Osteoblast (primary cell): ENCODE measurements around the gene FOXE3. TPM values are rescaled to one million over a fixed set of nuclear protein-coding genes. Genes with fewer than 3 reads are reported as not detected.

Source experiments
- DNase-seq: peaks from one replicate; pipeline ENCODE4 v3.0.0; 2011; ENCODE audit warnings: low spot score, mixed read lengths; ENCODE audit not compliant: insufficient read length; ENCODE audit errors: missing footprints
- H2AFZ ChIP-seq: 2 replicates; pipeline ENCODE4 v1.6.0; 2011; ENCODE audit warnings: mild to moderate bottlenecking, low read length
- H3K27ac ChIP-seq: 2 replicates; pipeline ENCODE4 v1.5.1; 2011; ENCODE audit warnings: mild to moderate bottlenecking, low read depth, low read length, moderate library complexity
- H3K27me3 ChIP-seq: 2 replicates; pipeline ENCODE4 v1.6.0; 2012; ENCODE audit warnings: mild to moderate bottlenecking, control low read depth, inconsistent platforms, low read length, moderate library complexity; ENCODE audit not compliant: insufficient read depth
- H3K36me3 ChIP-seq: 2 replicates; pipeline ENCODE4 v1.5.1; 2011; ENCODE audit warnings: mild to moderate bottlenecking, low read length, control low read depth, moderate library complexity; ENCODE audit not compliant: insufficient read depth
- H3K4me1 ChIP-seq: 2 replicates; pipeline ENCODE4 v1.5.1; 2011; ENCODE audit warnings: mild to moderate bottlenecking, low read length, control low read depth, moderate library complexity; ENCODE audit not compliant: insufficient read depth
- H3K4me2 ChIP-seq: 2 replicates; pipeline ENCODE4 v1.6.0; 2011; ENCODE audit warnings: mild to moderate bottlenecking, low read length; ENCODE audit not compliant: insufficient read depth
- H3K4me3 ChIP-seq: fragments of 200-600 bp; sonication (generic); 3 replicates; pipeline ENCODE4 v1.5.1; 2012; ENCODE audit warnings: mild to moderate bottlenecking, low read length, inconsistent platforms; ENCODE audit not compliant: insufficient read depth
- H3K79me2 ChIP-seq: 2 replicates; pipeline ENCODE4 v1.6.0; 2012; ENCODE audit warnings: mild to moderate bottlenecking, low read length, control low read depth, inconsistent platforms; ENCODE audit not compliant: insufficient read depth
- H3K9me3 ChIP-seq: 2 replicates; pipeline ENCODE4 v1.5.1; 2011; ENCODE audit warnings: low read depth, low read length, control low read depth
- H4K20me1 ChIP-seq: 2 replicates; pipeline ENCODE4 v1.6.0; 2012; ENCODE audit warnings: mild to moderate bottlenecking, low read length, control low read depth; ENCODE audit not compliant: insufficient read depth
- CTCF ChIP-seq: IDR thresholded peaks from 2 replicates; pipeline ENCODE4 v1.5.1; 2011; ENCODE audit warnings: mild to moderate bottlenecking, low read depth, low read length, moderate library complexity; ENCODE audit errors: extremely low read depth
- total RNA-seq: library from RNA; depleted of rRNA; stranded (reverse); fragments of >200 nt; gene quantifications from 2 replicates; pipeline ENCODE4 v1.2.3, GENCODE V29; 2012

Gene FOXE3
- total RNA-seq, 1 donor, result not detected

GRCh38 chr1:47443530-47444296 lies 27.6 kb downstream of the FOXE3 start:
- H3K79me2 ChIP-seq, result no peaks in the 10 kb centered on the region
- H3K27me3 ChIP-seq, result peaks cover 79% of the 10 kb centered on the region
- no peak overlapping the region for H3K4me2 ChIP-seq
- H3K4me1 ChIP-seq, result no peaks in the 10 kb centered on the region
- DNase-seq, result no peak
- no peaks in the 10 kb centered on the region for H3K36me3 ChIP-seq
- no peak overlapping the region for H2AFZ ChIP-seq
- H3K27ac ChIP-seq, result no peak overlapping the region
- no peaks in the 10 kb centered on the region for H3K9me3 ChIP-seq
- TF ChIP-seq CTCF, result no peak
- H3K4me3 ChIP-seq, result no peak overlapping the region
- H4K20me1 ChIP-seq, result no peaks in the 10 kb centered on the region

GRCh38 chr1:47444297-47444561 lies 28.1 kb downstream of the FOXE3 start:
- Histone ChIP-seq H3K4me2 (no peak overlapping the region), H3K79me2 (no peaks in the 10 kb centered on the region), H4K20me1 (no peaks in the 10 kb centered on the region), H3K9me3 (no peaks in the 10 kb centered on the region), H3K36me3 (no peaks in the 10 kb centered on the region), H3K27ac (no peak overlapping the region), H3K4me3 (no peak overlapping the region), H3K4me1 (no peaks in the 10 kb centered on the region), H3K27me3 (peaks cover 81% of the 10 kb centered on the region), H2AFZ (no peak overlapping the region)
- TF ChIP-seq CTCF, result no peak
- DNase-seq, result no peak

GRCh38 chr1:47444562-47445465 lies 28.7 kb downstream of the FOXE3 start:
- DNase-seq, result peak; percentile 81
- H3K36me3 ChIP-seq, result no peaks in the 10 kb centered on the region
- H3K27me3 ChIP-seq, result peaks cover 75% of the 10 kb centered on the region
- no peak overlapping the region for H3K27ac ChIP-seq
- H3K9me3 ChIP-seq, result no peaks in the 10 kb centered on the region
- no peaks in the 10 kb centered on the region for H4K20me1 ChIP-seq
- H3K4me2 ChIP-seq, result no peak overlapping the region
- no peaks in the 10 kb centered on the region for H3K79me2 ChIP-seq
- no peaks in the 10 kb centered on the region for H3K4me1 ChIP-seq
- no peak for TF ChIP-seq CTCF
- no peak overlapping the region for H3K4me3 ChIP-seq
- no peak overlapping the region for H2AFZ ChIP-seq

- Histone ChIP-seq H3K27ac (no peak overlapping the region), H3K36me3 (no peaks in the 10 kb centered on the region), H3K27me3 (peaks cover 64% of the 10 kb centered on the region)
Observed at GRCh38 chr1:47445823-47446550, 29.9 kb downstream of the FOXE3 start.

More at GRCh38 chr1:47445823-47446550, 29.9 kb downstream of the FOXE3 start:
- Histone ChIP-seq H3K4me2 (no peak overlapping the region), H3K4me1 (no peaks in the 10 kb centered on the region), H3K79me2 (no peaks in the 10 kb centered on the region), H4K20me1 (no peaks in the 10 kb centered on the region), H2AFZ (no peak overlapping the region), H3K9me3 (no peaks in the 10 kb centered on the region), H3K4me3 (no peak overlapping the region)
- TF ChIP-seq CTCF, result no peak
- no peak for DNase-seq
